ENCODE measurements around the gene PAPSS1.
"Not testable (repeated sequence)": the region's sequence is repeated elsewhere in the genome, so short reads cannot be mapped to it uniquely, and the experiment has no call there.

PAPSS1 gene

GRCh38 chr4:107683873-107684272, 36.2 kb downstream of the PAPSS1 start:
- DNase-seq, result no peak

GRCh38 chr4:107682306-107682705, 37.7 kb downstream of the PAPSS1 start:
- DNase-seq, result no peak

DNA sequence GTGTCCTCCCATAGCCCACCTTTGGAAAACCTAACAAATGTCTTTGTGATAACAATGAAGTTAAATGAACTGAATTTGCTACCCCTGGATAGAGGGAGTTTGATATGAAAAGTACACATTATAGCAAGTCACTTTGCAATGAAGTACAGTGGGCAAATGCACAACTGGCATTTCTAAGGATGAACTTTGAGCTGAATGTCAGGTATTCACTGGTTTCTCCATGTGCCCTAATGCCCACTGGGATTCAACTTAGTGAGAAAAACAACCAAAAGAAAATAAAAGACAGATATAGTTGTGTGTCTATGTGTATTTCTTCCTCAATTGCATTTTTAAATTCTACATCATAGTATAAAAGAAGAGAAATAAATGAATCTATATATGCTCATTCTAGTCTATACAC, 51.0 kb downstream of the PAPSS1 start:
- DNase-seq, result no peak

- no peak for DNase-seq
Observed at GRCh38 chr4:107666134-107666533, 53.9 kb downstream of the PAPSS1 start.

GRCh38 chr4:107665001-107665400, 55.0 kb downstream of the PAPSS1 start:
- DNase-seq, result no peak

DNA sequence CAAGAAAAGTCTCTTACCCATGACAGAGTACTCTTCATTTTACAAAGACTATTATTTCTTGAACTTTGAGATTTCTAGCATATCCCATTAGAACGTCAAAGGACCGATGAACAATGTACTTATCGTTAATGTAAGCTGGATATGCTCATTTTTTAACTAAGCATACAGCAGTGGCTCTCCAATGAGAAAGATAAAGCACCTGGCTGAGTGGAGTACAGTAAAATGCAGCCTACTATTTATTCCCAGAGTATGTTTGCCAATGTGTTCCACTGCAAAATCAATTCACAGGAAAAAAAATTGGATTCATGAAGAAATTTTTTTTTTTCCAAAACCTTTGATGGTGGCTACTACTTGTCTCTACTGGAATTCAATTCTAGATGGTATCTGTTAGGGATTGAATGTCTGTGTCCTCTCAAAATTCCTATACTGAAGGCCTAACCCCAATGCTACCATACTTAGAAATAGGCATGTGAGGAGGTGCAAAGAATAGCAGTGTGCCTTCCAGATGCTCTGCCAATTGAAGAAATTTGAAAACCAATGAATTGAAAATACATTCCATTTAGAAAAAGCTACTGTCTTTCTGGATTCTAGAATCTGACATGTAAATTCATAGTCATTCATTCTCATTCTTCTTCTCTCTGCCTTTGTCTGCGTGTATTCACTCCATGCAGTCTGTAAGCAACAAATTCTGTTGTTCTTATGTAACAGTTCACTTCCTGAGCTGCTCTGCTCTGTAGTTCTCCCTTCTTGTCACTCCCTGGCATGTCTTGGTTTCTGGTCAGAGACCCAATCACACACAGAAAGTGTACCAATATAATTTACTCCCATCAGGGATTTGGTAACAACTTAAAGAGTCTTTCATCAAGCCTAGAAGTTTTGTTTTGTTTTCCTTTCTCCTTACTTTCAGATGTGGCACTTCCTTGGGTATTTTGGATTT, 61.4 kb downstream of the PAPSS1 start:
- DNase-seq, result no peak

- DNase-seq, result no peak
Observed at GRCh38 chr4:107655289-107655688, 64.7 kb downstream of the PAPSS1 start.

DNA sequence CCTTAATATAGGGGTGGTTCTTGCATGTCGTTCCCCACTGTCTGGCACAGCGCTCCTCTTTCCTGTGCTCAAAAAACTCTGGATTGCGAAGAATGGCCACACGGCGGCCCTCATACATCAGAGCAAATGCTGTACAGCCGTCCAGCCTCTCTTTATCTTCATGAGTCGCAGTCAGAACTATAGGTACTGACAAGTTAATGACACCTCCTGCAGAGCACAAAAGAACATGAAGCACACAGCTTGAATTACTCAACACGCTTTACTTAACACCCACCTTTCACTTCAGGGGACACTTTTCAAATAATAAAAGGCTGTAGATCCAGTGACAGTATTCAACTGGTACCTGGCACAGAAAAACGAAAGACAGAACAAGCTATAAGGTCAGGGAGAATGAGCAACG, 65.3 kb downstream of the PAPSS1 start:
- DNase-seq, result no peak

DNA sequence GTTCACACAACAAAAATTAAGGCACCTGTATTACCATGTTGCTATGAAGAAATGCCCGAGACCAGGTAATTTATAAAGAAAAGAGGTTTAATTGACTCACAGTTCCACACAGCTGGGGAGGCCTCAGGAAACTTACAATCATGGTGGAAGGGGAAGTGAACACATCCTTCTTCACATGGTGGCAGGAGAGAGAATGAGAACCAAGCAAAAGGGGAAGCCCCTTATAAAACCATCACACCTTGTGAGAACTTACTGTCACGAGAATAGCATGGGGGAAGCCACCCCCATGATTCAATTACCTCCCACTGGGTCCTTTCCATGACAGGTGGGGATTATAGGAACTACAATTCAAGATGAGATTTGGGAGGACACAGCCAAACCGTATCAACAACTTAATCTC, 68.6 kb downstream of the PAPSS1 start:
- DNase-seq, result not testable (repeated sequence)

GRCh38 chr4:107650251-107650650, 69.8 kb downstream of the PAPSS1 start:
- DNase-seq, result no peak

DNA sequence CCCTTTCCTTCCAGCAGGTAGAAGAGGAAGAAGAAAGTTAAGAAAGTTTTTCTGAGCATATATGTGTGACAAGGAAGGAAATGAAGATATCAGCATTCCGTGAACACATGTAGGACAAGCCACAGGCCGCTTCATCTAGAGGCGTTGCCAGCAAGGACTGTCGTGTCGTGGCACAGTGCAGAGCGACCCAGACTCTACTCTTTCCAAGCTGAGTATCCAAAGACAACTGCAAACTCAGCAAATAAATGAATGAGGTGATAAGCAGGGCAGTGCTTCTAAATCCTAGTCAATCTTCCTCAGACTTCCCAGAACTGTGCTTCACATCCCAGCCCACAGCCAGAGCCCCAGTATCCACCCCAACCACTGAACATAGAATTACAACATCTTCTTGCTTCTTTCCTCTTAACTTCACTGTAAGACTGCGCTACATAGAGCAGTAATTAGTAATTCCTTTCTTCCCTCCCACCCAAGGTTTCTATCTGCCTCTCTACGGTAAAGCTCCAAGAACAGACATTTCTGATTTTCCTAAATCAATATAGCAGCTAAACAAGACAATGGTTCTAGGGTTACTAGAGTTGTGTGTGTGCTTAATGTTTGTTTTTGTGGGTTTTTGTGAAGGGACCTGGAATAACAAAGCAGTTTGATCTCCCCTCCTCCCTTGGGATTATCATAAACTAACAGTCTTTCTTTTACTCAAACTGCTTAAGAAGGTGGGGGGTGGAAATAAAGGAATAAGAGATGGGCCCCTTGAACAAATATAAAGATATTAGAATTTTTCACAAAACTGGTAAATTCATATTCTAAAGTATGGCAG, 71.6 kb downstream of the PAPSS1 start:
- DNase-seq, result no peak

DNA sequence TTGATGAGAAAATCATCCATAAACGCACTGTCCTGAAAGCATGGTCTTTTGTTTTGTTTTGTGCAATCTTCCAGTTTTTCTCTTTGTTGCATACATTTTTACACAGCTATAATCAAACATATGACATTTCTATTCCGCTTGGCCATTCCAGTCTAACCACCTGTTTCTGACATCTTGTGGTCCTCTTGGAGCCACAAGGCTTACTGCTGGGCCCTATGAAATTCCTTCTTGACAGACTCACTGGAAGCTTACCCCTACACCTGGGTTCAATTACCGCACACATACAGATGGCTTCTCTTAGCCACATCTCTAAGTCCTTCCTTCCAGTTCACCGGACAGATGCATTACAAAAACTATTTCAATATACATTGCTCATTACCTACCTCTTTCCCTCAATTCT, 72.4 kb downstream of the PAPSS1 start:
- no peak for DNase-seq

DNA sequence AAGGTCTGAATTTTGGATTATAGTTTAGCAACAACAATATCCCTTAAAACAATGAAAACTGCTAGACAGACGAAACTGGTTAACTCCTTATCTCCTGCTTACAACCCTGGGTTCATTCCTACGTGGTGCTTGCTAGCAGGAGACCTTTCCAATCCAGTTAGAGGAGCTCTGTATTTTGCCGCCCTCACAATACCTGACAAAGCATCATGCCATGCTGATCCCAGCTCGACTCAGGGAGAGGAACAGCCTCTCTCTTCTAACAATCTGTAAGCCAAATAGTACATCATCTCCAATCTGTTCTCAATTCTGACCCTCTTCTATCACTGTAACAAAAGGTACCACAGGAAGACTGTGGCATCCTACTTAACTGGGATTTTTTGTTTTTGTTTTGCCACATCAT, 74.4 kb downstream of the PAPSS1 start:
- DNase-seq, result no peak

GRCh38 chr4:107643021-107643420, 77.0 kb downstream of the PAPSS1 start:
- no peak for DNase-seq

- DNase-seq, result no peak
Observed at GRCh38 chr4:107640878-107641277, 79.2 kb downstream of the PAPSS1 start.

GRCh38 chr4:107640197-107640596, 79.8 kb downstream of the PAPSS1 start:
- no peak for DNase-seq

GRCh38 chr4:107635735-107636134, 84.3 kb downstream of the PAPSS1 start:
- no peak for DNase-seq

DNA sequence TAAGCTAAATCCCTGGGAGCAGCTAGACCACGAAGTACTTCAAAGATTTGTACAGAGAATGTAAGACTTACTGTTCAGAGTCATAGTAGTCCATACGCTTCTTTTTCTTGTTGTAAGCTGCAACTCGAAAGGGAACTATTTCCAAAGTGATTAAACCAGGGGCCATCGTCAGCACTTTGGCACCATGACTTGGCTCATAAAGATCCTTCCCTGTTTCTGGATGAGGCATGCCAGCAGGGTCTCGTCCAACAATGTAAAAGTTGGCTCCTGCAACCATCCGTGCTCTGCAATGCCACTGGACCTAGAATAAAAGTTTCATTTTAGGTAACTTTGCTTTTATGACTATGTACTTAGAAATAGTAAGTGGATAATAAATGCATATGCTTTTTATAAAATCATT, 88.5 kb downstream of the PAPSS1 start:
- no peak for DNase-seq

GRCh38 chr4:107630185-107630705, 89.8 kb downstream of the PAPSS1 start:
- DNase-seq, result no peak

GRCh38 chr4:107629318-107629717, 90.7 kb downstream of the PAPSS1 start:
- no peak for DNase-seq

DNA sequence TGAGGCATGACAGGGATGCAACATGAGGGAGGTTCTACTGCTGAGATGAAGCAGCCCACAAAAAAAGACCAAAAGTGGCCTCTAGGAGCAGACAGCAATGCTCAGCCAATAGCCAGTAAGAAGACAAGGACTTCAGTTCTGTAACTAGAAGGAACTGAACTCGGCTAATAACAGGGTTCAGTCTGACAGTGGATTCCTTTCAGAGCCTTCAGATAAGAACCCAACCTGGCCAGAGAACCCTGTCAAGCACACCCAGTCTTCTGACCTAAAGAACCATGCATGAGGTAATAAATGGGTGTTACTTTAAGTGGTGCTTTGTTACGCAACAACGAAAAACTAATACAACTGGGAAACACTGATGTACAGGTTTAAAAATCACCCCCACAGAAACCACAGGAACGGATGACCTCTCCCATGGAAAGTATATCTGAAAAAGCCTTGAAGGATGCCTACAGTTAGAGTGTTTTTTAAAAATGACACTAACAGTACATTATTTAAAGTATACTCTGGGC, 94.6 kb downstream of the PAPSS1 start:
- DNase-seq, result no peak

- DNase-seq, result no peak
Observed at GRCh38 chr4:107624024-107624423, 96.0 kb downstream of the PAPSS1 start.

DNA sequence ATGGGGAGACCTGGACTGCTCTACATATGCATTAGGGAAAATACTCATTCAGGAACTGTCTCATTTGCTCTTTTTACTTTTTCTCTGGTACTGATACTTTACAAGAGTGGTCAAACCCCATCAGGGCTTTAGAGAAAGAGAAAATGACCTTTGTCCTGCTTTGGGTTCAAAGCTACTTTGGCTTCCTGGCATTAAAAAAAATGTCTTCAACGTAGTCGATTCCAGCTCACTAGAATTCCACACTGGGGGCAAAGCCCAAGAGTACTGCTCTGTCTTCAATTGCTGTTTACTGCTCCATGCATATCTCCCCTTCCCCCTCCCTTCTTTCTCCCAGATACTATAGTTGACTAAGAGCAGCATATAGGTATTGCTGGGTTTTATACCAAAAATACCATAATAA, 98.0 kb downstream of the PAPSS1 start:
- DNase-seq, result no peak

DNA sequence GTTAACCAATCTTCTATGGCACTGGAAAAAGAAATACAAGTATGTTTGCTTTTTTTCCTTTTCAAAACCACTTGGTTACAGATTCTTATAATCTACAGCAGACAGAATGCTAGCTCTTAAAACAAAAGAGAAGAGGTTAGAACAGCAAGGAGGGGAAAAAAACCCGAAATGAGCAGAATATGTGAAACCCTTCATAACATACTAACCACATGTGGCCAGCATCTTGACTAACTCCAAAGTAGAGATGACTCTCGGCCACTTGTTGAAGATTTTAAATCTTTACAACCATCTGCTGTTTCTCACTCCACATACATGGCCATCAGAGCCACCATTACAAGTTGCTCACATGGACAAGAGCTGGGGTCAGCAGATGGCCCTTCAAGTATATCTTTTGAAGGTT, 100.3 kb downstream of the PAPSS1 start:
- no peak for DNase-seq
